ENCODE data around the gene SNAPIN. TPM values are rescaled to one million over a fixed set of nuclear protein-coding genes. Genes with fewer than 3 reads are reported as not detected.

Gene SNAPIN, protein sequence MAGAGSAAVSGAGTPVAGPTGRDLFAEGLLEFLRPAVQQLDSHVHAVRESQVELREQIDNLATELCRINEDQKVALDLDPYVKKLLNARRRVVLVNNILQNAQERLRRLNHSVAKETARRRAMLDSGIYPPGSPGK
- polyA plus RNA-seq (ENCODE audit: insufficient read length): 54.5 TPM

DNA sequence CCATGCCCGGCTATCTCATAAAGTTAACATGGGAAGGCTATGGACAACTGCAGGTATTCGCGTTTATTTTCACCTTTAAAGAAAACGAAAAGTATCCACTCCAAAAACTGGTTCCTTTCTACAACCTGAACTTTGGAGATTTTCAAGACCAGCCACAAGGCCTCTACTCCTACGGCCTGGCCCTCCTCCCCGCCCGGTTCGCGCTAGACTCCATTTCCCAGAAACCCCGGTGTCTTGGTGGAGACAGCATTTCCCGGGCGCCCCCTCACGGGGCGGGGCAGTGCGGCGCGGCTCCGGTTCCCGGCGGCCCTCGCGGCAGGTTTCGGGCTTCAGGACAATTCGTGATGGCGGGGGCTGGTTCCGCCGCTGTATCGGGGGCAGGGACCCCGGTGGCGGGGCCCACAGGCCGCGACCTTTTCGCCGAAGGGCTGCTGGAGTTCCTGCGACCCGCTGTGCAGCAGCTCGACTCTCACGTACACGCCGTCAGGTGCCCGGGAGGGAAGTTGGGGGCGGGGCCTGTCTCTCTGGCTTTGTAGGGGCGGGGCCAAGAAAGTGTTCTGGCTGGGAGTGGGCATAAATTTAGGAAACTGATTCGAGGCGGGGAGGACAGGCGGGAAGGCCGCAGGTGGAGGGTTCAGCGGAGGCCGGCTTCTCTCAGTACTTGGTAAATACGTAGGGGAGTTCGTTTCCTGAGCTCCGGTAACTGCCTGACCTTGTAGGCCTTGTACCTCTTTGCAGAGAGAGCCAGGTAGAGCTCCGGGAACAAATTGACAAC is at the start of gene SNAPIN:
Gene SNAPIN (plus strand): TSS at position 304 of the 775 bp plus-strand sequence. CDS start 41 bp downstream, at position 345.
- peak; percentile 95 for DNase-seq

DNA sequence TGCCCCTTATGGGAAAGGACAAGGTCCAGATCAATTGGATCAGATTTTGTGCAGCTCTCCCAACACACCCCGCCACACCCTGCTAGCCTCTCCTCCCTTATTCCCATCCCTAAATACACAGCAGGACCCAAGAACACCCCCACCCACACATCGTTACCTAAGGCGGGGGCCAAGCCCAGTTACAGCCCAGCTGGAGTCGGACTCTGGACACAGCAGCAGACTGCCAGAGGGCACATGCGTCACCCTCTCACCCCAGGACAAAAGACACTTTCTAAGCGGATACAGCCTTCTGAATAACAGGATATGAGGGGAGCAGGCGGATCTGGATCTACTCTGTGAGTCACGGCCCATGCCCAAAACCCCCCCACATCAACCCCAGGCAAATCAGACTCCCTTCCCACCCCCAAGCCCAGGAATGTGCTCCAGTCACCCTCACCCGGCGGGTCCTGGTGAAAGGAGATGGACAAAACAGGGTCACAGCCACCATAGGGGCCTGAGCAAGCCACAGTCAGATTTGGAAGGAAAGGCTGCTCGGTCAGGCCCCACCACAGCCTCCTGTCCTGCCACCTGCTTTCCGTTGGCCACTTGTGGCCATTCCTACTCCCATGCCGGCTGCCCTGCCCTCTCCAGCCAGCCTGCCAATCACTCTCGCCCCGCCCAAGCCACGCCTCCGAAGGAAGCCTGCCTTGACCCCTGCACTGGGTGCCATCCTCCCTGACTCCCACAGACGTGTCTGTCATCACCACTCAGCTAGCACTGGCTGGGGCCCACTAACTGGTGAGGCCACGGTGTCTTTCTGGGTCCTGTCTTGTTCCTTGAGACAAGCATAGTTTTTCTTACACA is 49.5 kb upstream of the SNAPIN start:
- no peak for DNase-seq

DNA sequence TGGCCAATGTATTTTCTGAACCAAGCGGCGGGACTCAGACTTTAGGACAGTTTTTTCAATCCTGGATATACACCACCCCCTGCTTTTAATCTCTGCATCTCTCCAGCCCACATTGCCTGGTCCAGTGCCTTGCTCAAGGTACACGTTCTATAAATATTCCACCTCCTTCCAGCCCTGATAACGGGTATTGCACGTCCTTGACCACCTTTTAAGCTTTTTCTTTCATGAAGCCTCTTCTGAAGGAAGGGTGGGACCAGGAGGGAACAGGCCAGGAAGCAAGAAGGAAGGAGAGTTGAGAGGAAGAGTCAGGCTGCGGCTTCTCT is 49.0 kb upstream of the SNAPIN start:
- no peak for DNase-seq

DNA sequence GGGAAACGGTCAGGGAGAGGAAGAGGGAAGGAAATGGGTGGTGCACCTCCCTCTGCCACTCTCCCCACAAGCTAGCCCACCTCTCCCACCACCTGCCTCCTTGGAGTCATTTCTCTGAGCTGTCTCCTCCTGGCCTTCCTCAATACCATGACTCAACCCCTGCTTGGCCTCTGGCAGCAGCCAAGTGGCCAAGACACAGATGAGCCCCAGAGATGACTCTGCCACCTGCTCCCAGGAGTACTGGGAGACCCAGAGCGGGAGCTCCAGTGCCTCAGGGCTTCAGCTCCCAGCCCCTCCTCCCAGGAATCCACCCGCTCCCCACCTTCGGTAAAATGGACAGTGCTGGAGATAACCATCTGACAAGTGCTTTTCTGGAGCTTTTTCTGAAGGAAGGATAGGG is 48.2 kb upstream of the SNAPIN start:
- DNase-seq: no peak

DNA sequence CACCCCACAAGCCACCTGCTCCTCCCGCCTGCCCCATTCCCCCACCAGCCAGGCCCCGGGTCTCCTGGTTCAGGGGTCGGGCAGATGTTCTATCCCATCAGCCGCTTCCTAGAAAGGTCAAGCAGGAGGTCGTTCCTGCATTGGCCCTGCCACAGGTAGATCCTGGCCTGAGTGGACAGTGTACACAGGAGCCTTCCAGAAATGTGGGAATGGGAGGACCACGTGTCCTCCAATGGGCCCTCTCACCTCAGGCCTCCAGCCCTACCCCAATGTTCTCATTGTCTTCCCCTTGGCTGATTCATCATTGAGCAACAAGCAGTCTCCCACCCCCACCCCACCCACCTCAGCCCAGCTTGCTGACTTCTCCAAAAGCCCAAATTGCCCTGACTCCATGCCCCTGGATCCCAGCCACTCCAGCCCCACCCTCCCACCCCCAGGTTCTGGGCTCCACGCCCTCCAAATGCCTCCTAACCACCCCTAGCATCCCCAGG is 47.6 kb upstream of the SNAPIN start:
- DNase-seq: no peak

DNA sequence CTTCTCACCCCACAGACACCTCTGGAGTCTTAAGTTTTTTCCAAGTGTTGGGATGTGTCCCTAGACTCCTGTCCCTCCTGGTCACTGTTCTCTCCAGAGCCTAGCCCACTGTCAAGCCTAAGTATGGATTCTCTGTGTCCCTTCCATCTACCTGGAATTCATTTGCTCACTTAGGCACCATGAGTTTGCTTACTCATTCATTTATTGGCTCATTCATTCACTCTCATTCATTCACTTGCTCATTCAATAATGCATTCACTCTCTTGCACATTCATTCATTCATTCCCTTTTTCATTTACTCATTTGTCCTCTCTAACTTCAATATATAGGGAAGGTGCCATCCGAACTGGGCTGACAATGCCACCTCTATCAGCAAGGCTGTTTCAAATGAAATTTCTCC is 47.1 kb upstream of the SNAPIN start:
- DNase-seq: no peak

DNA sequence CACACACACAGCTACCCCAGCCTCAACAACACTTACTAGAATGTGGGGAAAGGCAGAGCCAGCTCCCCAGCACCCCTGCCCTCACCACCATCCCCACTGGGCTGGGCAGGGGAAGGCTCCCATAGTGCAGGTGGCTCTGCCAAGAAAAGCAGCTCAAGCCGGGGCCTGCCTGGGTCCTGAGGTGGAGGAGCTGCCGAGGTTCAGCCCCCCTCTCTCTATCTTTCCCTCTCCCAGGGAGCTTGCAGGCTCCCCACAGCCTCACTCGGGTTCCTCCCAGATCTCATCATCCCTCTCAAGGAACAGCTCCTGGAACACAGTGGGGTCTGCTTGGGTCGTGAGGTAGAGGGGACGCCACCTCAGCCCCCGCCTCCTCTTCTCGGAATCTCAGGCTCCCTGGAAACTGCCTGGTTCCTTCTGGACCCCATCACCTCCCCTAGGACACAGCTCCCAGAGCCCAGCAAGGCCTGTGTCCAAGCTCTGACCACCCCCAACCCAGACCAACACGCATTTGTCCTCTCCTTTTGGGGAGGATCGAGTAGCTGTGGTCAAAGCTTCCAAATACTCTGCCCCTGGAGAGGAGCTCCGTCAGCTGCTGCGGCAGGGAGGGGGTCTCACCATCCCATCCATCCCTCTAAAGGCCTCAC is 46.3 kb upstream of the SNAPIN start:
- no peak for DNase-seq

DNA sequence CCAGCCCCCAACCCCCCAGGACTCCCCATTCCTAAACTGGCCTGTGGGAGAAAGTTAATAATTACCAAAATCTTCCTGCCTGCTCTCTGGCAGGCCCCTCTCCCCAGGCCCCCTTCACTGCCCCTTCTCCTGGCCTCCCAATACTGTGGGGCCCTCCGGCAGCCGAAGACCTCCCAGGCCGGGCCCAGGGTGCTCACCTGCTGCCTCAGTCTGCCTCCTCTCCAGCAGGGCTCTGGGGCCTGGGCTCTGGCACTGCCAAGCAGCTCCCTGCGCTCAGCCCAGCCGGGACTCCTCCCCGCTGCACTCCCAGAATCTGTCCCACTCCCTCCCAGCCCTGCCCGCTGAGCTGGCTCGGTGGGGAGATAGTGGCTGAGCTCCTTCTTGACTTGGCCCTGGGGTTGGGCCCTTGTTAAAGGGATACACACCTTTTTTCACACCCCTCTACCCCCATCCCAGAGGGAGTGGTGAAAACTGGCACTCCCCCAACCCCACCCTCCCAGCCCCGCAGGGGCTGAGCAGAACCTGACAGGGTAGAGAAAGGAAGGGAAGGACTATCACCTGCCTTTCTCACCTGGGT is 45.7 kb upstream of the SNAPIN start, which contains the start of gene S100A16:
Gene S100A16 (minus strand): TSS at position 383 of the 577 bp plus-strand sequence. CDS start 4,986 bp downstream, outside the sequence.
- DNase-seq: peak; percentile 67

DNA sequence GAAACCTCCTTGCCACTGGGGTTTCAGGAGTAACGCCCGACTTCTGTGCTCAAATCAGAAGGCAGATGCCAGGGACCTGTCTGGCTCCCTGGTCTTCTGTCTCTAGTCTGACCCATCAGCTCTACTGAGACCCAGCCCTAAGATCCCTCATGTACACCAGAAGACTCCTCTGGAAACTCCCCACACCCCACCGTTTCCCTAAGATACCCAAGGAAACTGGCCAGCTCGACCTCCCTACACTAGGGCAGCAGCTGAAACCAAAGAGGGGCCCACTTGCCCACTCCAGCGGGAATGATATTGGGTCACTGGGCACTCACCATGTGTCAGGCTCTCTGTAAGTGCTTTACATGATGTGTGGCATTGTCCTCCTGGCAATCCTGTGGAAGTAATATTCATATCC is 45.1 kb upstream of the SNAPIN start:
- DNase-seq: no peak

DNA sequence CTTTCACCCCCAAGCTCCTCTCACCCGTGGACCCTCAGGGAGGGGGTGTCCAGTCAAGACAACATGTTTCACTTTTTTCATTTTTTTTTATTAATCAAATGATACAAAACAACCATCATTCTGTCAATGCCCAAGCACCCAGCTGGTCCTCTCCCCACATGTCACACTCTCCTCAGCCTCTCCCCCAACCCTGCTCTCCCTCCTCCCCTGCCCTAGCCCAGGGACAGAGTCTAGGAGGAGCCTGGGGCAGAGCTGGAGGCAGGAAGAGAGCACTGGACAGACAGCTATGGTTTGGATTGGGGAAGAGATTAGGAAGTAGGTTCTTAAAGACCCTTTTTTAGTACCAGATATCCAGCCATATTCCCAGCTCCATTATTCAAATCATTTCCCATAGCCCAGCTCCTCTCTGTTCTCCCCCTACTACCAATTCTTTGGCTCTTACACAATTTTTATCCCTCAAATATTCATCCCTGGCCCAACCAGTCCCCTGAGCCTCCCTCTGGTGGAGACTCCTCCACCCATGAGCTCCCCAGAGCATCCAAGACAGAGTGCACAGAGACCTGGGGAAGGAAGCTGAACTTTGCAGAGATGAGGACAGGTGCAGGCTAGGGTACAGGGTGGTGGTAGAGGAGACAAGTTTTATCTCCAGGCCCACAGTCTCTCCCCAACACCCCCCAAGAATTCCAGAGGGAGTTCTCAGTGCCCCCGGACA is 44.2 kb upstream of the SNAPIN start:
- DNase-seq: no peak

DNA sequence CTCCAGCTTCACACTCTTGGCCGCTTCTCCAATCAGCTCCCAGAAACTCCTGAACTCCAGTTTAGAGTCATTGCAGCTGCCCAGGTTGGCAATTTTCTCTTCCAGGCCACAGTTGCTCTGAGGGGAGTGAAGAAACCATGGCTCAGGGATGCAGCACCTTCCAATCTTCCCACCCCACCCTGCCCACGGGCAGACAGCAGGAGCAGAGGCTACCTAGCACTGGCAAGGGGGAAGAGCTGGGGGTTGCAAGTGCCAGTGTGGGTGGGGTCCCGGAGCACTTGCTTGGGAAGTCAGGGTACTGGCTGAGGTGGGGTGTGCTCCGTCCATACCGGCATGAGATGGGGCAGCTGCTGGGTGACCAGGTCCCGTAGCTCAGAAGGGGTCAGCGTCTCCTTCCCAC is 43.6 kb upstream of the SNAPIN start:
- DNase-seq: no peak

DNA sequence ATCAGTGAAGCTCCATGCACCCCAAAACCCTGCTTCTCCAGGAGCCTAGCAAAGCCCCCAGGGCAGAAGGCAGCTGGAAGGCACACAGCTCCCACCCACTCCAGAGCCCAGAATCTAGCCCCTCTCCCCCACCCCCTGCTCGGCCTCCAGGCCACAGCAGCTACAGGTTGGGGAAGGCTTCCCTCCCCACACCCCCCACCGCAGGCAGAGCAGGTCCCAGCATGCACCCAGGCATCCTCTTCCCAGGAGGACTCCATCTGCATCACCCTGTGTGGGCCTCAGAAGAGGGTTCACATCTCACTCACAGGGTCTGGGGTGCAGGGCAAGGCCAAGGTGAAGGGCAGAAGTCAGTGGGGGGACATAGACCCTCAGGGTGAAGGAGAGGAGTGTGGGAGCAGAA is 43.1 kb upstream of the SNAPIN start:
- DNase-seq: no peak

DNA sequence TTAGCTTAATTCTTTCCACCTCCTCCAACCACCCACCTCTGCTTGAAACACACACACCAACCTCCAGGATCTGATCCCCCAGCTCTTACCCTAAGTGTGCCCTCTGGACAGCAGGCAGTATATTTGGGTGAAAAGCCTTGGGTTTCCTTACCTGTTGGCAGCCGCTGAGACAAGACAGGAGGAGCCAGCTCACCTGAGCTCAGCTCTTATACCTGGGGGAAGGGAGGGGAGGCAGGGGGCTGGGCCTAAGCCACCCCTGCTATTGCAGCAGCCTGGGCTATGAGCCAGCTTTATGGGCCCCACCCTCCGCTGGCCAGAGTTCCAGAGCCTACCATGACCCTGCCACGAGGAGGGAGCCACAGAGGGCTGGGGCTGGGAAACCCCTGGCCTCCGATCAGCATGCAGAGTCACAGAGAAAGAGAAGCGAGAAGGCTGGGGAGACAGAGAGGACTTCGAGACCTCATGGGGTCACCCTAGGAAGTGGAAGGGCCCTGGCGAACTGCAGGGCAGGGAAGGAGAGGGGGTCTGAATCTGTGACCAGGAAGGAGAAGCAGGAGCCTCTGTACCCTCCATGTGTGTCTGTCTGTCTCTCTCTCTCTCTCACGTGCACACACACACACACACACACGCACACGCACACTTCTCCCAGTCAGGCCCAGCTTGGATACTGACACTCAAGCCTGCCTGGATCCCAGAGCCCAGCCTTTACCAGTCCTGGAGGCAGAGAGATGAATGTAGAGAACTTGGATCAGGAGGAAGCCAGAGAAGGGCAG is 42.2 kb upstream of the SNAPIN start, which contains the start of gene S100A14:
Gene S100A14 (minus strand): TSS at position 182 of the 773 bp plus-strand sequence. CDS start 467 bp downstream, outside the sequence.
- DNase-seq: no peak

DNA sequence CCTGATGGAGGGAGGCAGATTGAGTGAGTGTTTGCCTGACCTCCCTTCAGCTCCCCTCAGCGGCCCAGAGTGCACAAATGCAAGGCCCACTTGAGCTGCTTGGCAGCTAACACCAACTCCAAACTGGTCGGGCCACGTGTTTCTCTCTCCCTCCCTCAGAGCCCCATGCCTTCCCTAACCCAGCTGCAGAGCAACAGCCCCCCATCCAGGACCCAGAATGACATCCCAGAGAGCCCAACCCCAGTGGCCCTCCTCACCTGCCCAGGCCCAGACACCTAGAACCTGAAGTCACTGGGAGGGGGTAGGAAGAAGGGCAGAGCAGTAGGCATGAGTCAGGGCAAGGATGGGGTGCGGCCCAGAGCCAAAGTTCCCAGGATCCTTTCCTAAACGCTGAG is 41.6 kb upstream of the SNAPIN start:
- no peak for DNase-seq

DNA sequence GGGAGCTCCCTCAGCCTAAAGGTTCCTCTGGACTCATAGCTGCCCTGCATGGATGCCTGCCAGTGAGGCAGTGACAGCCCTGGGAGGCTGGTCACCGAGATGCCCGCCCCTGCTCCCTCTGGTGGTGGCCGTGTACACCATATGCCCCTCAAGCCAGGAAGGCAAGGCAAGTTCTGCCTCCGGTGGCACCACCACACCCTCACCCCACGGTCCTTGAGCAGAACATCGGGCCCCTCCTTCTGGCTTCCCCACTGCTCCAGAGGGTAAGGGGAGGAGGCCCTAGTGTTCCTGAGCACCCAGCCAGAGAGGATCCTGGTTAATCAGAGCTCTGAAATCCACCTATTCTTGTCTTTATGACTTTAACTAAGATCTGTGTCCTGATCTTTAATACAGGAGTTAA is 40.8 kb upstream of the SNAPIN start:
- no peak for DNase-seq

DNA sequence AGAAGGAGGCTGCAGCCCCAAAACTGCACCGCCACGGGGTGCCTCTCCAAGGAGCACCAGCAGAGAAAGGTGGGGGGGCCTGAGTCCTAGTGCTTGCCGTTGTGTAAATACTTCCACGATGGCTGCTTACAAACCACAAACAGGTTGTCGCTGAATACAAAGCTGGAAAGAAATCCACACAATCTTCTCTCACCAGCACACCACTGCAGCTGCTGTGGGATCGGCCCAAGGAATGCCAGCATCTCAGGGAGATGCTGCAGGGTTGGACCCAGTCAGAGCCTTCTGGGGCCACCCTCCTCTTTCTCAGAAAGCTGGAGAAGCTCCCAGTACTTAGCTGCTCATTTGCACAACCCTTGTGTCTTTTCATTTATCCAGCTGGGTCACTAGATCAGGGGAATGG is 39.3 kb upstream of the SNAPIN start:
- DNase-seq: no peak

DNA sequence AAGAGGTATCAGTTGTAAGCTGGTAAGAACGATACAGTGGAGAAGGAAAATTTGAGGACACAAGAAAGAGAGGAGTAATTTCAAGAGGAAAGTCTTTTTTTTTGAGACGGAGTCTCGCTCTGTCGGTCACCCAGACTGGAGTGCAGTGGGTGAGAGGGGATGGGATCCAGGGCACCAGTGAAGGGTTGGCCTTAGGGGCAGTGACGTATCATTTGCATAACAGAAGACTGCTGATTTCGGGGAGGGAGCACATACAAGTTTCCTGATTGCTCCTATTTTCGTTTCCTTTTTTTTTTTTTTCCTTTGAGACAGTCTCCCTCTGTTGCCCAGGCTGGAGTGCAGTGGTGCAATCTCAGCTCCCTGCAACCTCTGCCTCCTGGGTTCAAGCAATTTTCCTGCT is 35.4 kb upstream of the SNAPIN start:
- DNase-seq: no peak

DNA sequence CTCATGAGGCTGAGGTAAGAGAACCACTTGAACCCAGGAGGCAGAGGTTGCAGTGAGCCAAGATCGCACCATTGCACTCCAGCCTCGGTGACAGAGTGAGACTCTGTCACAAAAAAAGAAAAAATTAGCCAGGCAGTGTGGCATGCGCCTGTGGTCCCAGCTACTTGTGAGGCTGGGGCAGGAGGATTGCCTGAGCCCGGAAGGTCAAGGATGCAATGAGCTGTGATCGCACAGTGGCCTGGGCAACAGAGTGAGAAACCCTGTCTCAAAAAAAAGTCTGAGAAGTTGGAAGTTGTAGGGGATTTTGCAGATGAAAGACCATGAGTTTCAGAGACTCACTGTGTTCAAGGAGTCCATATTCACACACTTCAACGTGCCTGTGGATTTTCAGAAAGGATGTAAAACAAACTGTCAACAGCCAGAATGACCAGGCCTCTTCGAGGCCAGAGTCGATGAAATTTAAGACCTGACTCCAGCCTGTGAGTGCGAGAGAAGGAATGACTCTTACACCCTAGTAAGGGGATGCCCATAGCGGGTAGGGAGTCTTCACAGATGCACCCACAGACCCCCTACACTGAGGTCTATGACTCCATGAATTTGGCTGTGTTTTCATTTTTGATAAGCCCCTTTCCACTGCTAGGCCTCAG is 33.4 kb upstream of the SNAPIN start:
- DNase-seq: no peak

DNA sequence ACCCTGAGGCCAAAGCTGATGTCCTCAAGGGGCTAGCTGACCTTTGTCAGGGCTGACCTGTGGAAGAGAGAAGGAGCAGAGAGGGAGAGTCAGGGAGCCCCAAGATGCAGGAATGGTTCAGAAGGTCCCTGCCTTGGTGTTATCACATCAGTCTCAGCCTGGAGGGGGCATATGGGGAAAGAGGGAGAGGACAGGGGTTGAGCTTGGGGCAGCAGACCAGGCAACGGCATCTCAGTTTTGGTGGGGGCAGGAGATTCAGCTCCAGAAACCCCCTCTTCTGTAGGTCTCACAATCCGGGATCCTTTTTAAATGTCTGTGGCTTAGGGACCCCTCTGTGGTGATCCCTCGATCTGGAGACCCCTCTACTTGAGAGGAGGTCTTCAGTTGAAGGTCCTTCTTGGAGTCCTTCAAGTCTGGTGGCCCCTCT is 32.0 kb upstream of the SNAPIN start:
- DNase-seq: no peak
